SK-N-SH treated with all-trans-retinoic acid at 6 μM for 48 hours (cell line): ENCODE data around the gene CEACAM18.
"Not testable (repeated sequence)": the region's sequence is repeated elsewhere in the genome, so short reads cannot be mapped to it uniquely, and the experiment has no call there.

Experiments used
- CSDC2 ChIP-seq: fragments of 250-450 bp; sonication (Bioruptor Pico); IDR thresholded peaks from 2 replicates; pipeline ENCODE4 v1.5.0; 2020; ENCODE audit warnings: mild to moderate bottlenecking, moderate library complexity
- OSR1 ChIP-seq: fragments of 250-450 bp; sonication (Bioruptor Pico); IDR thresholded peaks from 2 replicates; pipeline ENCODE4 v1.8.0; 2022; ENCODE audit warnings: moderate library complexity, mild to moderate bottlenecking, inconsistent platforms
- PPARA ChIP-seq: fragments of 250-450 bp; sonication (Bioruptor Pico); IDR thresholded peaks from 2 replicates; pipeline ENCODE4 v1.5.0; 2020; ENCODE audit warnings: mild to moderate bottlenecking, borderline replicate concordance
- RARB ChIP-seq: fragments of 250-450 bp; sonication (Bioruptor Pico); IDR thresholded peaks from 2 replicates; pipeline ENCODE4 v1.8.0; 2021; ENCODE audit warnings: mild to moderate bottlenecking, moderate library complexity
- ZC3H10 ChIP-seq: fragments of 250-450 bp; sonication (Bioruptor Pico); IDR thresholded peaks from 2 replicates; pipeline ENCODE4 v1.5.1; 2021; ENCODE audit warnings: mild to moderate bottlenecking, moderate library complexity
- ZFP3 ChIP-seq: fragments of 250-450 bp; sonication (Bioruptor Pico); IDR thresholded peaks from 2 replicates; pipeline ENCODE4 v1.5.0; 2020; ENCODE audit warnings: mild to moderate bottlenecking, moderate library complexity
- ZFP30 ChIP-seq: fragments of 450-650 bp; formaldehyde crosslinking; IDR thresholded peaks from 2 replicates; pipeline ENCODE4 v1.5.0; 2022; ENCODE audit warnings: mild to moderate bottlenecking, moderate library complexity
- ZNF565 ChIP-seq: fragments of 450-650 bp; formaldehyde crosslinking; conservative IDR thresholded peaks from 2 replicates; pipeline ENCODE4 v1.5.0; 2020; ENCODE audit warnings: low read depth, mild to moderate bottlenecking, moderate library complexity
- ZNF70 ChIP-seq: fragments of 450-650 bp; formaldehyde crosslinking; IDR thresholded peaks from 2 replicates; pipeline ENCODE4 v1.5.0; 2020; ENCODE audit warnings: mild to moderate bottlenecking, moderate library complexity
- ZNF8 ChIP-seq: fragments of 450-650 bp; formaldehyde crosslinking; IDR thresholded peaks from 2 replicates; pipeline ENCODE4 v1.5.0; 2020; ENCODE audit warnings: mild to moderate bottlenecking, moderate library complexity
- TF ChIP-seq, protein P1 (sequence below): fragments of 250-450 bp; sonication (Bioruptor Pico); IDR thresholded peaks from 2 replicates; pipeline ENCODE4 v1.8.0; 2020; ENCODE audit warnings: mild to moderate bottlenecking, moderate library complexity, borderline replicate concordance
- TF ChIP-seq, protein P2 (sequence below): fragments of 250-450 bp; sonication (Bioruptor Pico); IDR thresholded peaks from 2 replicates; pipeline ENCODE4 v1.5.0; 2020; ENCODE audit warnings: mild to moderate bottlenecking, moderate library complexity

DNA sequence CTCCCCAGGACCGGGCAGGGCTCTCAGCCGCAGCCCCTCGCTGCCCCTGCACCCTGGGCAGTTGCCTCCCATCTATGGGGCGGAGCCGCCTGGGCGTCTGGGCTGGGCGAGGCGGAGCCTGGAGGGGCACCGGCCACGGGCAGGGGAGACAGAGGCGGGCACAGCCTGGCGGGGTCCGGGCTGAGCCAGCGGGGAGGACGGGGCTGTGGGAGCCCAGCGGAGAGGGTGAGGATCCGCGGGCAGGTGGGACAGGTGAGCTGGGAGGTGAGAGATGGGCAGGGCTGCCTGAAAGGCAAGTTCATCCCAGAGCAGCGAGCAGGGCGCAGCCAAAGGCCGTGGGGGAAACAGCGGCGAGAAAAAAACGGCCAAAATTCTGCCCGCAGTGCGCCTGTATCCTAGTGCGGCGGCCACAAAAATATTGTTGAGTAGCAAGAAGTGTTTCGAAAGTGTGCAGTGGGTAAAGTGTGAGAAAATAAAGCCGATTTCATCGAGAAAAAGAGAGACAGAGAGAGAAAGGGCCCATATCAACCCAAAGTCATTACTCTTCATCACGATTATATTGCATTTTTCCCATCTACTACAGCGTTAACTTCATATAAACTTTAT, 14.3 kb upstream of the CEACAM18 start:
- TF ChIP-seq ZNF565 (CRISPR knock-in tag); ZFP30 (CRISPR knock-in tag); CSDC2; RARB (CRISPR knock-in tag); OSR1 (CRISPR knock-in tag); ZFP3; ZNF8; ZNF70 (CRISPR knock-in tag); ZC3H10 (CRISPR knock-in tag); PPARA (CRISPR knock-in tag): not testable (repeated sequence)
- TF ChIP-seq, protein P1, sequence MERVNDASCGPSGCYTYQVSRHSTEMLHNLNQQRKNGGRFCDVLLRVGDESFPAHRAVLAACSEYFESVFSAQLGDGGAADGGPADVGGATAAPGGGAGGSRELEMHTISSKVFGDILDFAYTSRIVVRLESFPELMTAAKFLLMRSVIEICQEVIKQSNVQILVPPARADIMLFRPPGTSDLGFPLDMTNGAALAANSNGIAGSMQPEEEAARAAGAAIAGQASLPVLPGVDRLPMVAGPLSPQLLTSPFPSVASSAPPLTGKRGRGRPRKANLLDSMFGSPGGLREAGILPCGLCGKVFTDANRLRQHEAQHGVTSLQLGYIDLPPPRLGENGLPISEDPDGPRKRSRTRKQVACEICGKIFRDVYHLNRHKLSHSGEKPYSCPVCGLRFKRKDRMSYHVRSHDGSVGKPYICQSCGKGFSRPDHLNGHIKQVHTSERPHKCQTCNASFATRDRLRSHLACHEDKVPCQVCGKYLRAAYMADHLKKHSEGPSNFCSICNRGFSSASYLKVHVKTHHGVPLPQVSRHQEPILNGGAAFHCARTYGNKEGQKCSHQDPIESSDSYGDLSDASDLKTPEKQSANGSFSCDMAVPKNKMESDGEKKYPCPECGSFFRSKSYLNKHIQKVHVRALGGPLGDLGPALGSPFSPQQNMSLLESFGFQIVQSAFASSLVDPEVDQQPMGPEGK (CRISPR knock-in tag) = not testable (repeated sequence)
- TF ChIP-seq, protein P2, sequence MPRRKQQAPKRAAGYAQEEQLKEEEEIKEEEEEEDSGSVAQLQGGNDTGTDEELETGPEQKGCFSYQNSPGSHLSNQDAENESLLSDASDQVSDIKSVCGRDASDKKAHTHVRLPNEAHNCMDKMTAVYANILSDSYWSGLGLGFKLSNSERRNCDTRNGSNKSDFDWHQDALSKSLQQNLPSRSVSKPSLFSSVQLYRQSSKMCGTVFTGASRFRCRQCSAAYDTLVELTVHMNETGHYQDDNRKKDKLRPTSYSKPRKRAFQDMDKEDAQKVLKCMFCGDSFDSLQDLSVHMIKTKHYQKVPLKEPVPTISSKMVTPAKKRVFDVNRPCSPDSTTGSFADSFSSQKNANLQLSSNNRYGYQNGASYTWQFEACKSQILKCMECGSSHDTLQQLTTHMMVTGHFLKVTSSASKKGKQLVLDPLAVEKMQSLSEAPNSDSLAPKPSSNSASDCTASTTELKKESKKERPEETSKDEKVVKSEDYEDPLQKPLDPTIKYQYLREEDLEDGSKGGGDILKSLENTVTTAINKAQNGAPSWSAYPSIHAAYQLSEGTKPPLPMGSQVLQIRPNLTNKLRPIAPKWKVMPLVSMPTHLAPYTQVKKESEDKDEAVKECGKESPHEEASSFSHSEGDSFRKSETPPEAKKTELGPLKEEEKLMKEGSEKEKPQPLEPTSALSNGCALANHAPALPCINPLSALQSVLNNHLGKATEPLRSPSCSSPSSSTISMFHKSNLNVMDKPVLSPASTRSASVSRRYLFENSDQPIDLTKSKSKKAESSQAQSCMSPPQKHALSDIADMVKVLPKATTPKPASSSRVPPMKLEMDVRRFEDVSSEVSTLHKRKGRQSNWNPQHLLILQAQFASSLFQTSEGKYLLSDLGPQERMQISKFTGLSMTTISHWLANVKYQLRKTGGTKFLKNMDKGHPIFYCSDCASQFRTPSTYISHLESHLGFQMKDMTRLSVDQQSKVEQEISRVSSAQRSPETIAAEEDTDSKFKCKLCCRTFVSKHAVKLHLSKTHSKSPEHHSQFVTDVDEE (CRISPR knock-in tag) = not testable (repeated sequence)
